GM18502 (cell line): Measurements from ENCODE around the gene GAA.

Experiments used
- ATAC-seq: cut with Tn5 transposase; IDR thresholded peaks from one replicate; pipeline ENCODE4 v1.9.1; 2021; ENCODE audit warnings: mild to moderate bottlenecking; ENCODE audit not compliant: unreplicated experiment, poor library complexity

GAA gene

GRCh38 chr17:80101011-80101945 is at the start of gene GAA:
GAA (plus strand) TSS chr17:80101581; CDS start chr17:80104587, 3,006 bp downstream.
- ATAC-seq: peak; percentile 77

DNA sequence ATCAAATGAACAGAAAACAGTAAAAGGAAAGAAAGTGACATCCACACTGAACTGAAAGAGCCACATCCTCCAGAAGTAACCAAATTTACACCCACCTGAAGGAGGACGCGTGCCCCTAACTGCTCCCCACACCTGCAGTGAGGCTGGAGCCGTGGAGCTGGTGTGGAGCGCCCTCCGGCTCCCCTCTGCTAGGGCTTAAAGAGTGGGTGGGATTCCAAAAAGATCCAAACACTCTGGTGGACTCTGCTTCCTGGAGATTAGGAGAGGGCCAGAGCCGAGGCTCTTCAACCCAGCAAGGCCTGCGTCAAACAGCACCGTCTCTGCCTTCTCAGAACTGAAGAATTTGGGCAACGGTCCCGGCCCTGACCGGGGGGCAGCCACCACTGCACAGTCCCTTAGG is 49.7 kb upstream of the GAA start:
- no peak for ATAC-seq

- ATAC-seq: no peak
Measured at GRCh38 chr17:80053102-80053501, 48.3 kb upstream of the GAA start.

DNA sequence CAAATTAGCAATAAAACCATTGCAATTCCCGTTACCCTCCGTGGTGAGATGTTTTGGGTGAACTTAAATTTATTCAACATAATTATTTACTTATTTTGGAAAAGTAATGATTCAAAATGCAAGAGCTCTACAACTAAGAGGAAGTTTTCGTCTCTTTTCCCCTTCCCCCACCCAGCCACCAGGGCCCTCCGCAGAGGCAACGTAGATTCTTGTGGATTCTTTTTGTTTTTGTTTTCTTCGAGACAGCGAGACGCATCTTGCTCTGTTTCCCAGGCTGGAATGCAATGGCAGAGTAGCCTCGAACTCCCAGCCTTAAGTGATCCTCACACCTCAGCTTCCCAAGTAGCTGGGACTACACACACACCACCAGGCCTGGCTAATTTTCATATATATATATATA is 45.8 kb upstream of the GAA start:
- ATAC-seq: no peak

GRCh38 chr17:80058311-80058955 is 42.9 kb upstream of the GAA start:
- no peak for ATAC-seq

DNA sequence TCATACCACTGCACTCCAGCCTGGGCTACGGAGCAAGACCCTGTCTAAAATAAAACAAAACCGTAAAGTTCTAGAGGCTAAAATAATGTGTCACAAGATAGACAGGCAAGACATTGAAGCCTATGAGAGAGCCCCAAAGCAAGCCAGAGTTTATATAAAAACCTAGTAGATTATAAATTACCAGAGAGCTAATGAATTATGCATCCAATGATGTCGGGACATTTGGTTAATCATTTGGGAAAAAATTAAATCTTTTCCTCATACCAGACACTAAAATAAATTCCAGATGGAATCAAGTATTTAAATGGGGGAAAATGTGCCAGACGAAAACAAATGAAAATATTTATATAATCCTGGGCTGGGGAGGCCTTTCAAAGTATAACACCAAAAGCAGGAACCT is 40.7 kb upstream of the GAA start:
- no peak for ATAC-seq

DNA sequence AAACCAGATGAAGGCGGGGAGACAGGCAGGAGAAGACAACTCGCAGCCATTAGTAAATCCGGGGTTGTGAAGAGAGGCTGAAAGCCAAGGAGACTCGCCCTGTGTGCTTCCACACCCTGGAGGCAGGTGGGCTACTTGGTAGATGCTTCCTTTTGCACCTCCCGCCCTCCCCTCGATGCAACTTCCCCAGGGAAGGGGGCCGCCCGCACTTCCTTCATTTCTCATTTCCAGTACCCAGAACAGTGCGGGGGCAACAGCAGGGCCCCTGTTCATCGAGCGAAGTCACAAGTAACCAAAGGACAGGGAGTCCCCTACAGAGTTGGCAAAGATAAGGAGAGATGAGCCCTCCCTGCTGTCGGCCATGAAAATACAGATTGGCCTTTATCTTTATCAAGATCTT is 40.0 kb upstream of the GAA start:
- ATAC-seq: no peak

GRCh38 chr17:80063830-80064585 is 37.4 kb upstream of the GAA start:
- ATAC-seq: no peak

DNA sequence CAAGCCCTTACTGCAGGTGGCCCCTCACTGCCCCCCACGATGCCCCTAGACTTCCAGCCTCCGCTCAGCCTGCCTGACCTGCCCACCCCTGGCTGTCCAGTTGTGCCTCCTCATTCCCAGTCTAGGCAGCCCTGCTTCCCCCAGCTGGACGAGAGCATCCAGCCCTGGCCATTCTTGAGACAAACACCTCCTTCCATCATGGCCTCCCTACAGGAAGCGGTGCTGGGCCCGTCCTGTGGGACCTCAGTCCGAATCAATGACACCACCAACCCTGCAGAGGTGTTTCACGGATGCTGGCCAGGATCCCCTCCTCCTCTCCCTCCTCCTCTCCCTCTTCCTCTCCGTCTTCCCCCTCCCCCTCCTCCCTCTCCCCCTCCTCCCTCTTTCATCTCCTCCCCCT is 36.7 kb upstream of the GAA start:
- no peak for ATAC-seq

DNA sequence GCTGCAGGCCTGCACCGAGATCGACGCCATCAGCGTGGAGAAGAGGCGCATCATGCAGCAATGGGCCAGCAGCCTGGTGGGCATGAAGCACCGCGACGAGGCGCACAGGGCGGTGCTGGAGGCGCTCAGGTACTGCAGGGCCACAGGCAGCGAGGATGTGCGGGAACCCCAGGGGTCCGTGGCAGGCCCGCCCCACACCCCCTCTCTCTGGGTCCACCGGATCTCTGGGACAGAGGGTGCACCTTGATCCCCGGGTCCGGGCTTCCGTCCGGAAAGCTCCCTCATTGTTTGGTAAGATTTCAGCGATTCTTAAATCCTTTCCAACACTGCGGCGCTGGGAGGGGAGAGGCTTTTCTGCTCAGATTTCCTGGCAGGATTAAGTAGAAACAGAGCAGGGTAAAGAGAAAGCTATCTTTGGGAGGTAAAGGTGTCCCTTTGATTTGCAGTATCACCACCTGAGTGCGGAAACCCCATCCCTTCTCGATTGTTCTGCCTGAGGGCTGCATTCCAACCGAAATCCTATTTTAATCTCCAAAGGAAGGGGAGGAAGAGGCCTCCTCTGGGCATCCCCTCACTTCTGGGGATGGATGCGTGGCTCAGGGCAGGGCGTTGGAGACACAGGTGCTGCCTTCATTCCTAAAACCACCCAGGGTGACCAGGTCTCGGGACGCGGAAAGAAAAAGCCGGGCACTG is 35.8 kb upstream of the GAA start:
- ATAC-seq: no peak

DNA sequence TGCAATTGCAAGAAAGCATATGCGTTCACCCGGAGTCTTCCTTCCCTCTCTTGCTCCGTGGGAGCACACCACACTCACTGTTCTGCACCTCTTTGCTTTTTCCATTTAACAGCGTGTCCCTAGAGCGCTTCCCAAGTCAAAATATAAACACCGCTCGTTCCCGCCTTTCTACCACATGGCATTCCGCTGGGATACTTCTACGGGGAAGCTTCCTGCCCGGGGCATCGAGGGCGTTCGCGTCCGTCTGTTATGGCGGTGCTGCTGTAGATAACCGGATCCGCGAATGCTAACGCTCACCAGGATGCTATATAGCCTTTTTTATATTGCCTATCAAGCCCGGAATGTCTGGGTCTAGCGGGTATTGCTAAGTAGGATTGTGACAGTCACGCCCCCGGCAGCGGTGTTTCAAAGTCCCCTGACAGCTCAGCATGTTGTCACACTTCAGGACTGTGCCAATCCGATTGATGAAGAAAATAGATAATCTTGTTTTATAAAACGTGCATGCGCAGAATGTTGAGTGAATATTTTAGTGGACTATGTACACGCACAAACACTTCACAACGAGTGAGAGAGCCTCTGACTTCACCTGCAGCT is 33.9 kb upstream of the GAA start:
- no peak for ATAC-seq

GRCh38 chr17:80068301-80069222 is 32.8 kb upstream of the GAA start:
- ATAC-seq: no peak

DNA sequence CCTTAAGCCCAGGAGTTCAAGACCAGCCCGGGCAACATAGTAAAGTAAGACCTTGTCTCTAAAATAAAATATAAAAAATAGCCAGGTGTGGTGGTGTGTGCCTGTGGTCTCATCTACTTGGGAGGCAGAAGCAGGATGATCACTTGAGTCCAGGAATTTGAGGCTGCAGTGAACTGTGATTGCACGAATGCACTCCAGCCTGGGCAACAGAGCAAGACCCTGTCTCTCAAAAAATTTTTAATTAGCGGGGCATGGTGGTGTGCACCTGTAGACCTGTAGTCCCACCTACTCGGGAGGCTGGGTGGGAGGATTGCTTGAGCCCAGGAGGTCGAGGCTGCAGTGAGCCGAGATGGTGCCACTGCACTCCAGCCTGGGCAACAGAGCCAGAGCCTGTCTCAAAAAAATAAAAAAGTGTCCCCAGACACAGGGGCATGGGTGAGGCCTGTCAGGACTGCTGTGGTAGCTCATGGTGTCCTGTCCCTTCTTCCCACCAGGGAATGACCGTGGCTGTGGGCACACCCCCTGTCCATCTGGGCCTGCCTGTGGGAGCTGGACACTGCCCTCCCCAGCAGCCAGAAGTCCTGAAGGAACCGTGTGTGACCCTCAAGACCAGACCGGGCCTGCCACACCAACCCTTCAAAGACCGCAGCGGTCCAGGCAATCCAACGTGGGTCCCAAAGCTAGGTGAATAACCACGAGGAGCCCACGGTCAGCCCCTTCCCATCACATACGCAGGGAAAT is 30.8 kb upstream of the GAA start:
- no peak for ATAC-seq

DNA sequence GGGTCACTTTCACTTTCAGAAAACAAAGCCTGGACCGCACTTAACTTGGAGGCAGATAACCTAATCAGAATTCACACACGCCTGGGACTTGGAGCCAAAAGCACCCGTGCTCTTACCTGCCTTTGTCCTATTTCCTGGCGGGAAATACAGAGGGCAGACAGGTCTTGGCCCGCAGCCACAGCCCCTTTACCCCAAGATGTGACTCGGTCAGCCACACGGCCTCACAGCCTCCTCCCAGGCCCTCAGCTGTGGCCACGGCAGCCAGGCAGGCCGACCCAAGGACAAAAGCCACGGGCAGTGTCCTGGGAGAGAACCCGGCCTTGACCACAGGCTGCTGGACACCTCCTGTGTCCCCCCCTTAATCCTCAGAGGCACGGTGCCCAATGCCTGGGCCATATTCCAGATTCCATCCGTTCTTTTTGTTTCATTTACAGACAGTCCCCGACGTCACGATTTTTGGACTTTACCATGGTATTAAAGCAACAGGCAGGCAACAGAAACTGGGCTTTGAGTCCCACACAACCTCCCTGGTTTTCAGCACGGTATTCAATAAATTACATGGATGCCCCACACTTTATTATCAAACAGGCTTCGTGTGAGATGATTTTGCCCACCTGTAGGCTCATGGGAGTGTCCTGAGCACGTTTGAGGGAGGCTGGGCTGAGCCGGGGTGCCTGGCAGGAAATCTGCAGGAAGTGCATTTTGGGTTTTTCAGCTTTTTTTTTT is 30.1 kb upstream of the GAA start:
- no peak for ATAC-seq

DNA sequence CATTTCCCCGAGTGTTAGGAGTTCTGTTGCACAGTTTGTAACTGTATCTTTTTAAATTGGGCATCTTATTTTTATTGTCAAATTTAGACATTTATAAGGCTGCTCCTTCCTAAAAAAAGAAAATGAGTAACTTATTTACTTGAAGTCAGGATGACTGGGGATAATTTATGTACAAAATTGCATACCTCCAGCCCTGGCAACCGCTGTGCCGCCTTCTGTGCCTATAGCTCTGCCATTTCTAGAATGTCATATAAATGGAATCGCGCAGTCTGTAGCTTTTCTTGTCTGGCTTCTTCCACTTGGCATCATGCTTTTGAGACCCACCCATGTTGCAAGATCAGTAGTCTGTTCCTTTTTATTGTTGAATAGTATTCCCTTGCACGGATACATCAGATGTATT is 29.0 kb upstream of the GAA start:
- no peak for ATAC-seq

GRCh38 chr17:80080081-80080480 is 21.3 kb upstream of the GAA start:
- ATAC-seq: no peak

GRCh38 chr17:80081596-80081995 is 19.8 kb upstream of the GAA start:
- ATAC-seq: no peak
